Measurements from ENCODE around the gene TMEM192.
"Not testable (repeated sequence)": the region's sequence is repeated elsewhere in the genome, so short reads cannot be mapped to it uniquely, and the experiment has no call there.

The TMEM192 gene

DNA sequence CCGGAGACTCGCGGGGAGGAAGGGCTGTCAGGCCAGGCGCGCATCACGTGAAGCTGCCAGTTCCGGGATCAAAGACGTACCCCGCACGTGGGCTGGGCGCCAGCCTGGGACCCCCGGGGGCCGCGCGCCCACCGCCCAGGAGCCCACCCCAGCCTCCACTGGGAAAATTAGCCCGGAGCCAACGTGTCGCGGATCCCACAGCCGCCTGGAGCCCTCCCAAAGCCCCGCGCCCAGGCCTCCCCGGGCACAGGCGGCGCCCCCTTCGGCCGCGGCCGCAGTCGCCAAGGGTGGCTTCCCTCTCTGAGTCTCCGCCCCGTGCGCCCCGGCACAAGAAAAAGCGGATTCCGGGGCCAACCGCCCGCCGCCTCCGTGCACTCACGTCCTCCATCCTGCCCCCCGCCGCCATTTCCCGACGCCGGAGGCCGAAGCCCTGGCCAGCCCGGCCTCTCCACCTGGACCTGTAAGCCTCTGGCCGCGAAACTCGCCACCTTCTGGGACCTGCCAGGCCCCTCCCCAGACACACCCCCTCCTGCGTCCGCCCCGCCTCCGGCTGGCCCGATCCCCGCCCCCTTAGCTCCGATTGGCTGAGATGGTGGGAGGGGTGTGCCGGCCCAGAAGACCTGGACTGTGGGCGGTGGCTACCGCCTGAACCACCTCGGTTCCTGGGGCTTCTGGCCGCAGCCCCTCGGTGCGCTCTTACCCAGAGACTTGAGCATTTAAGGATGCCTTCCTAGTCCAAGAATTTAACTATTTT is at the start of gene TMEM192:
TMEM192 (minus strand) TSS at position 493 of the 754 bp plus-strand sequence; CDS start at position 406, 87 bp downstream.
- peak; percentile 84 for DNase-seq

DNA sequence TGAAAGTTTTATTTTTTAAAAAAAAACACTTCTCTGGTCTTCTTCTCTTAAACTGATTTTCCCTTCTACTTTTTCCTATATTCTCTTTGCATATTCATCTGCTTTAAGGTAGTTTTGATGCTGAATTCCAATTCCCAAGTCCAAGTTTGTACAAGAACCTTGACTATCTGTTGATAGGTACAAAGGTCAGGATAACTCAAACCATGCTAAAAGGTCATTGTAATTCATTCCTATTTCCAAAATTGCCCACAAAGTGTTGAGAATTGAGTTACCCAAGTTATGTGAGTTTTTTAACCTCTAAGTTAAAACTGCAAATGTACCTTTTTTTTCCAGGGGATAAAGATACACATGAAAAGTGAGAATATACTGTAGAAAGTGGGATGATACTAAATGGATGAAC is 46.1 kb upstream of the TMEM192 start:
- DNase-seq: no peak

DNA sequence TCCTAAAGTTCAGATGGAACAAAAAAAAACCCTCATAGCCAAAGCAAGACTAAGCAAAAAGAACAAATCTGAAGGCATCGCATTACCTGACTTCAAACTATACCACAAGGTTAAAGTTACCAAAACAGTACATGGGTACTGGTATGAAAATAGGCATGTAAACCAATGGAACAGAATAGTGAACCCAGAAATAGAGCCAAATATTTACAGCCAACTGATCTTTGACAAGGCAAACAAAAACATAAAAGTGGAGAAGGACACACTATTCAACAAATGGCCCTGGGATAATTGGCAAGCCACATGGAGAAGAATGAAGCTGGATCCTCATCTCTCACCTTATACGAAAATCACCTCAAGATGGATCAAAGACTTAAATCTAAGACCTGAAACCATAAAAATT is 44.2 kb upstream of the TMEM192 start:
- DNase-seq: no peak

DNA sequence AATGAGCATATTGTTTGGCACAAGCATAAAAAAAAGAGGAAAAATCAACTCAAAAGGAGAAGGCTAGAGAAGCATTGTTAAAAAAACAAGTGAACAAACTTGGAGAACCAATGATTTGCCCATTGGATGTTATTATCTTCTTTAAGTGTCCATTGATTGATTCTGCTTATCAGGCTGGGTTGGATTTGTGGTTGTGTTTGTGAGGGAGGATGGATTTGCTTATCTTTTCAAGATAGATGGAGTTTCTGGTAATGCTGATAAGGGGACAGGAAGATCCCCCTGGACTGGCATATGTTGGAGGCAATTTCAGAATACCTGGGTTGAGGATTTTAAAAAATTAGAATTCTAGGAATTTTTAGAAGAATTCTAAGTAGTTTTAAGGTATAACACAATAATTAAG is 41.8 kb upstream of the TMEM192 start:
- no peak for DNase-seq

DNA sequence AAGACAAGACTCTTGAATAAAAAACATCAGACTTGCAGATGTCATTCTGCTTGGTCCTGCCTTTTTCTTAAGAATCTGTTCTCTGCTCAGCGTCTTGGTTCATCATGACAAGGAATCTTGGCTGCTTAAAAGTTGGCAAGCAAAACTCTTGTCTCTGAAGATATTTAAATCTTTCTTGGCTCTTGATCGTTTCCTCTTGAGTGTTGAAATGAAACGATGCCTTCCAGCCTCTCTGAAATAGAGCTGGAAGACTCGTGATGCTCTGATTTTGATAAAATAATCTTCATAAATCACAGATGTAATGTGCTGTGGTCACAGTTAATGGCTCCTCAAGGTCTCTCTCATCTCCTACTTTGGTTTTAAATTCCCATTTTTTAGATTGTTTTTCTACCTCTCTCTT is 39.9 kb upstream of the TMEM192 start:
- no peak for DNase-seq

DNA sequence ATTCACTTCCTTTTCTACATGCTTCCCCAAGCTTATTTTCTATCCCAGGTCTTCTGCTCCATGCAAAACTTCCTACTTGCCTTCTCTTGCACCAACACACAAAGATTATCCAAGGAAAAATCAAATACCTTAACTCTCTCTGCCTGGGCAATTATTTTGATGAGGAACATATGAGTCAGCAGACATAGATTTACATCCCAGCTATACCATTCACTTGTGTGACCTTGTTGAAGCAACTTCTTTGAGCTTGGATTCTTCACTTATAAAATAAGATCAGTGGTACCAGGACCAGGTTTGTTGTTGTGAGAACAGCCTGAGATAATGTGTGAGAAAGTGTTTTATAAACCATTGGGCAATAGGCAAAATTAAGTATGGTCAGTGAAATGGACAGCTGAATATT is 39.1 kb upstream of the TMEM192 start:
- no peak for DNase-seq

DNA sequence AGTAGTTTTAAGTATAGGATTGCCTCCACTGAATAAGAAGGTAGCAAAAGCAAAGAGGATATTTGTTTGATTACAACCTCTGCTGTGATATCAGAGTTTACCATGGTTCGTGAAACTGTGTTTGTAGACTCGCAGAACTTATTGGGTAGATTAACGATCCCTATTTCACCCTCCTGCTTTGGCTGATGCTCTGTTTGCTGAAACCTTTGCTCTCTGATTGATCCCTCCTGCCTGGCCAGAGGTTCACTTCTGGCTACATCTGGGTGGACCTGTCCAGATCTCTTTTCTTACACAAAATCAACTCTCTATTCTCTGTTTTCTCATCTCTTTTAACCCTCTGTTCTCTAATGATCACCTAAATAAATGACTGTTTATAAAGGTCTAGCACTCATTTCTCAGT is 37.9 kb upstream of the TMEM192 start:
- no peak for DNase-seq

DNA sequence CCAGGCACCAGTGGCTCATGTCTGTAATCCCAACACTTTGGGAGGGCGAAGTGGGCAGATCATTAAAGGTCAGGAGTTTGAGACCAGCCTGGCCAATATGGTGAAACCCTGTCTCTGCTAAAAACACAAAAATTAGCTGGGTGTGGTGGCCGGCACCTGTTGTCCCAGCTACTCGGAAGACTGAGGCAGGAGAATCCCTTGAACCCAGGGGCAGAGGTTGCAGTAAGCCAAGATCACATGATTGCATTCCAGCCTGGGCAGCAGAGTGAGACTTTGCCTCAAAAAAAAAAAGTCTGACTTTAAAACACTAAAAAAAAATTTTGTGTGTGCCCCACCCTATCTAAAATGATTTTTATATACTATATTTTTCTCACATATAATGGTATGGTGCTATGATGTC is 26.2 kb upstream of the TMEM192 start:
- DNase-seq: no peak

DNA sequence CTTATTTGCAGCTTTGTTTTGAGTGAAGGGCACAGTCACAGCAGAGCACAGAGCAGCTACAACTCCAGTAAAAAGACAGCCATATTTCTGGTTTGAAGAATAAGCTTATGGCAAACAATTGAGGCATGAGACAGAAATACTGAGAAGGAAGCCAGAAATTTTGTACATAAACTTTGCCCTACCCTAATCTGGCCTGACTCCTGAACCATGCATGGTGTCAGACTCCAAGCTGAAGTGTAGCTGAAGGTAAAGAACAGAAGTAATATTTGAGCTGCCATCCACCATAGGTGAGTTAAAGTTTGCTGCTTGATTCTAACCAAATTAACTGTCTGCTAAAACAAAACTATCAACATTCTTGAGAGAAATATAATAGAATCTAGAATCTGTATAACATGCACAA is 24.5 kb upstream of the TMEM192 start:
- no peak for DNase-seq

DNA sequence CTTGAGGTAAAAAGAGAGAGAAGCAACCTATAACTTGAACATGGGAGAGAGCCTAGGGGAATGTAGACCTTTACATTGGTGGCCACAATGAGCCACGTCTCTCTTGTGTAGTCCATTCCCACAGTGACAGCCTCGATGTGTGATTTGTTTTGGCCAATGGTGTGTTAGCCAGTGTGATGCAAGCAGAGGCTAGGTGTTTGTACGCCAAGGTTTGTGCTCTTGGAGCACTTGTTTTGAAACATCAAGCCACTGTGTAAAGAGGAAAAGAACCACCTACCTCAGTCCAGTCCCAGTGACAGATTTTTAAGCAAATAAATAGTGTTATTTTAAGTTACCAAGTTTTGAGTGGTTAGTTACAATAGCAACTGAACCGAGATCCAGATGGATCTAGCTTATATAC is 23.9 kb upstream of the TMEM192 start:
- no peak for DNase-seq

DNA sequence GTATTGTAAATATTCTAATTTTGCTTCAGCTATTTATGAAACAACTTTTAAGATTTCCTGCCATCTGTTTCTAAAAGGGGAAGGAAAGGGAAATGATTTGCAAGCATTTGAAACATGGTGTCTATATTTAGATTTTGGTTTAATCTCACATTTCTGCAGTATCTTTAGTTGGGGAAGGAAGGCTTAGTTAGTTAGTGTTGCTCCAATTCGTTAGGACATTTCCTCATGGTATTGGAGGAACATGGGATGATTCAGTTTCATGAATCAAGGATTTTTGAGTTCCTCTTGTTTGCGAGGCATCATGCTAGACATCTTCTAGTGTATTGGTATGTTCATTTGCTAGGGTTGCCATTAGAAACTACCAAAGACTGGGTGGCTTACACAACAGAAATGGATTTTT is 20.5 kb upstream of the TMEM192 start:
- DNase-seq: no peak

DNA sequence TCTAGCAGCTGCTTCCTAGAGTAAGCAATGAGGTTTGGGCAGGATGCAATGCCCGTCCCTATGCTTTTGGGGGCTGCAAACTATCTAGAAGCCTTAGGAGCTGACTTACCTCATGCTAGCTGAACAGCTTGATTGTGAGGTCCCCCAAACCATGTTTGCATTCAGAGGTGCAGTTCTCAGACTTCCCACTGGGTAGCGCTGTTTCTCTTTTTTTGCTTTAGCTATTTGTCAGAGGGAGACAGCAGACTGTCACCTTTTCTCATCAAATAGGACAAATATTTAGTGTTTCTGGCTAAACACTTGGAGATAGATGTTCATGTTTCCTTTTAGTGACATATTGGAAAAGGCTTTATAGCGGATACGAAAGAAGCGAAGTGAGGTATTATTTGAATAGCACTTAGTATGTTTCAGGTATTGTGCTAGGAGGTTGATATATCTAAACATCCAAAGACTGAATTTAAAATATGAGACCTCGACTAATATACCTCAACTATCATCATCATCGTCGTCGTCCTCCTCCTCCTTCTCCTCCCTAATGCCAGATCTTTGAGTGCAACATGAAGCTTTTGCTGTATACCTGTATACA is 18.7 kb upstream of the TMEM192 start:
- peak; percentile 62 for DNase-seq

DNA sequence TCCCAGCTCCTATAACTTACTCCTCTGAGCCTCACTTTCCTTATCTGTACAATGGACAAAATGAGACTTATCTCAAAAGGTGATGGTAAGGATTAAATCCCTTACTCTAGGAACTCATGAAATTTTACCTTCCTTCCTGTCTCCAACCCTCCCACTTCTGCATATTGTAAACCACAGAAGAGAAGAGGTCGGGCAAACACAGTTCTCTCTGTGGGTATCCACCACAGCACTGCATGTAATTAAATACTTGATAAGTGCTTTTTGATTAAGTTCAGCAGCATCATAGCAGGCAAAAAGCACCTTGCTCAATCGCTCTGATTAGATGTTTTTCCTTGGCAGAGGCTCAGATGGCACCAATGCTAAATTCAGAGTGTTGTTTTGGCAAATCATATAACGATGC is 17.3 kb upstream of the TMEM192 start:
- no peak for DNase-seq

DNA sequence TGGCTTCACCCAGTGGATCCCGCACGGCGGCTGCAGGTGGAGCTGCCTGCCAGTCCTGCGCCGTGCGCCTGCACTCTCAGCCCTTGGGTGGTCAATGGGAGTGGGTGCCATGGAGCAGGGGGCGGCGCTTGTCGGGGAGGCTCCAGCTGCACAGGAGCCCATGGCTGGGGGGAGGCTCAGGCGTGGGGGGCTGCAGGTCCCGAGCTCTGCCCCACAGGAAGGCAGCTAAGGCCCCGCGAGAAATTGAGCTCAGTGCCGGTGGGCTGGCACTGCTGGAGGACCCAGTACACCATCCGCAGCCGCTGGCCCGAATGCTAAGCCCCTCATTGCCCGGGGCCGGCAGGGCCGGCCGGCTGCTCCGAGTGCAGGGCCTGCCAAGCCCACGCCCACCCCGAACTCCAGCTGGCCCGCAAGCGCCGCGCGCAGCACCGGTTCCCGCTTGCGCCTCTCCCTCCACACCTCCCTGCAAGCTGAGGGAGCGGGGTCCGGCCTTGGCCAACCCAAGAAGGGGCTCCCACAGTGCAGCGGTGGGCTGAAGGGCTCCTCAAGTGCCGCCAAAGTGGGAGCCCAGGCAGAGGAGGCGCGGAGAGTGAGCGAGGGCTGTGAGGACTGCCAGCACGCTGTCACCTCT is 13.3 kb upstream of the TMEM192 start:
- DNase-seq: not testable (repeated sequence)

DNA sequence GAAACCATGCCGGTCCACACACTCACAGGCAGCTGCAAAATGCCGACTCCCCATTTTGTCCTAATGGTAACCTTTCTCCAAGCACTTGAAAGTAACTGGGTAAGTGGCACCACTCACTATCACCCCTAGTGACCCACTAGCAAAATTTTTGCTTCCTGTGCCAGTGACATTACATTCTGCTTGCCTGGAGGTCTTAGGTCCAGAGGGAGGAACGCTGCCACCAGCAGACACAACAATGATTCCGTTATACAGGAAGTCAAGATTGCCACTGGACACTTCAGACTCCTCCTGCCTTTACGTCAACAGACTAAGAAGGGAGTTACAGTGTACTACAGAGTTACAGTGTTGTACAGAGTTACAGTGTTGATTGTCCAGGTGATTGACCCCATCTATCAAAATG is 11.8 kb upstream of the TMEM192 start:
- DNase-seq: no peak

DNA sequence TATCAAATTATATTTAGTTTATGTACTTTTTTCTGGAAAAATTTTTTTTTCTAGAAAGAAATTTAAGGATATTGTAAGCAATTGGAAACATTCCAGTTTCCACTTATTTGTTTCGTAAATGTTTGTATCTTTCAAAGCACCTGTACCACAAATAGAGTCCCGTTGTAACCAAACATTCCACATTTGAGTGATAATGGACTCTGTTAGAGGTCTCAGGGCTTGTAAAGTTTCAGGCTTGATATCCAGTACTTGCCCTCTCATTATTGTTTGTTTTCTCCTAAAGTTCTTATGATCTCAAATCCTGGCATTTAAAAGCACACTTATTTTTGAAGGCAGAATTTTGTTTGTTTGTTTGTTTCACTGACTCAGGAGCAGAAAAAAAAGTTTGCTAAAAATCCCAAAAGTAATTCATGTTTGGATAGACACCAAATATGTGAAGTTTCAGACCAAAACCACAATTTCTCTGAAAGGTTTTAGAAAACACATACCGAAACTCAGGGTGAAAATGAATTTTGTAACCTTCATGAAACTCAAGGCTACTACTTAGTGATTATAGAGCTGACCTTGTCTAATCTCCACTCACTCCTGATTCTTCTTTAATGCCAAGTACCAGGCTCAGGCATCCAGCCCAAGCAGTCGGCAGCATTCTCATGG is 5.7 kb upstream of the TMEM192 start:
- no peak for DNase-seq

DNA sequence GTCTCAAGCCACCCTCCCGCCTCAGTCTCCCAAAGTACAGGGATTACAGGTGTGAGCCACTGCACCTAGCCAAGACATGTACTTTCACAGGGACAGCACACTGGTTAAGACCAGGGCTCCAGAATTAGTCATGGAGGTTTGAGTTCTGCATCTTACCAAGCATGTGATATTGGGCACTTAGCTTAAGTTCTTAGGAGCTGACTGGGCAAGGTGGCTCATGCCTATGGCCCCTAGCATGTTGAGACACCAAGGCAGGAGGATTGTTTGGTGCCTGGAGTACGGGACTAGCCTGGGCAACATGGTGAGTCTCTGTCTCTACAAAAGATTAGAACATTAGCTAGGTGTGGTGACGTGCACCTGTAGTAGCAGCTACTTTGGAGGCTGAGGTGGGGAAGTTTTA is 2.6 kb upstream of the TMEM192 start:
- DNase-seq: no peak

DNA sequence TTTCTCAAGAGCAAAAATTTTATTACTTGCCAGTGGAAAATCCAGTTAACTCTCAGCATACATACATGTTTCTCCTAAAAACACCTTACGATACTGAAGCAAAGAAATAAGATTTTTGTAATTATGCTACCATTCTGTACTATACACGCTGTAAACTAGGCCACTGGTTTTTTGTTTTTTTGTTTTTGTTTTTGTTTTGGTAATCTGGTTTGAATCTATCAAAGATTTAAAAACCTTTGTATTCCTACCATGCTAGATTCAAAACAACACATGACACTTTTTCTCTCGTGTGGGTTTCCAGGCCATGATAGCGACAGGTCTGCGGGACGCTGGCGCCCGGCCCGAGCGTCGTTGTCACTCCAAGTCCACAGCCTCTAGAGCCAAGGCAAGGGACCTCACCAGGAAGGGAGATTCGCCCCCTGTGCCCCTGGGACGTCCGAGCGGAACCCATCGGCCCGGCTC is 723 bp downstream of the TMEM192 start:
- no peak for DNase-seq

DNA sequence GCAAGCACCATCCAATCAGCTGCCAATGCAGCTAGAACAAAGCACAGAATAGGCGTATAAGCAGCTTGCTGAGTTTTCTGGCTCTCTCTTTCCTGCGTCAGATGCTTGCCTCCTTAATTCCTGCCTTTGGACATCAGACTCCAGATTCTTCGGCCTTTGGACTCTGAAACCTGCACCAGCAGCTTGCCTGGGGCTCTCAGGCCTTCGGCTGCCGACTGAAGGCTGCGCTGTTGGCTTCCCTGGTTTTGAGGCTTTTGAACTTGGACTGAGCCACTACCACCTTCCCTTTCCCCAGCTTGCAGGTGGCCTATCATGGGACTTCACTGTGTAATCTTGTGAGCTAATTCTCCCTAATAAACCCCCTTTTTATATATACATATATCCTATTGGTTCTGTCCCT is 6.1 kb downstream of the TMEM192 start:
- DNase-seq: no peak

DNA sequence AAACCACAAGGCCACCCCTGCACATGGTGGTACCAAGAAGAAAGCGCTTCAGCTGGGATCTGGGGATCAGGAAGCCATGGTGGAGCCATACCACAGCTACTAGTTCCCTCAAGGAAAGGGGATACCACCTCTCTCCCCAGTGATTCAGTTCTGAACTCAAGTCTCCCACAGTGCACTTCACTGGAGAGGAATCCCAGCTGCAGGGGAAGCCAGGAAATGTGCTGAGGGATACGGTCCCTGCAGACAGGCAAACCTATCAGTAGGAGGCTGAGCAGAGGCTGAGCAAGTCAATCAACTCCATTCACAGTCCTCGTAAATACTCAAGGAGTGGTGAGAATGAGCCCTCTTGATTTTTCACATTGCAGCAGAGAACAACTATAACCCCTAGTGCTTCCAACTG is 11.0 kb downstream of the TMEM192 start:
- no peak for DNase-seq

DNA sequence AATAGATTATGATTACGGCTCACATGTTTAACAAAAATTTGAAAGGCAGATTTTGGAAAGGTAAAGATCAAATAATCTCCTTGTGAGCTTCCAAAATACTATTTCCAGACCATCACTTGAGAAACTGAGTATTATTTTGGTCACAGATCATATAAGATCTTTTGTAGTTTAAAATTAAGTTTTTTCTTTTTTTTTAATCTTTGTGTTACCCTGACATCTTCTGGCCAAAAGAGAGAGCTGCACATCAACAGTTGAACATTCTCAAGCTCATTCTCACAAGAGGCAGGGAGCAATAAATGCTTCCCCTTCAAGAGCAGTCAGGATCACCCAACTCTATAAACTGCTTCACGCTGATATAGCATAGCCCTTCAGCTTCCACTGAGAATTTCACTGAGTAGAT is 15.9 kb downstream of the TMEM192 start:
- DNase-seq: no peak

DNA sequence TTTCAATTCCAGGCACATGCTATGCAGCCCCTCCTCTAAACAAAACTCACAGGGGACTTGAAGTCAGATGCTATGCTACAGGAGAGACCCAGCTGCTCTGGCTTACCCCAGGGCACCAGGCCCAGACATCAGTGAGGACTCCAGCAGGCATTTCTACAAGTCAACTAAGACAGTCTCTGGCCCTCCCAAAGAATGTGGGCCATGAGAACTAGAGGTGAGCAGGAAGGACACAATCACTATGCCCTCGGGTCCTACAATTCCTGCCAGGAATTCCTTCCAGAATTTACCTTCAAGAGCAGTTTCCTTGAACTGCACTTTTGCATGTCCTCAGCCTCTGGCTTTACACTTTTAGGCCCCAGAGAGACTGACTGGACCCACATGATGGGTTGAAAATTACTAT is 17.4 kb downstream of the TMEM192 start:
- DNase-seq: no peak

DNA sequence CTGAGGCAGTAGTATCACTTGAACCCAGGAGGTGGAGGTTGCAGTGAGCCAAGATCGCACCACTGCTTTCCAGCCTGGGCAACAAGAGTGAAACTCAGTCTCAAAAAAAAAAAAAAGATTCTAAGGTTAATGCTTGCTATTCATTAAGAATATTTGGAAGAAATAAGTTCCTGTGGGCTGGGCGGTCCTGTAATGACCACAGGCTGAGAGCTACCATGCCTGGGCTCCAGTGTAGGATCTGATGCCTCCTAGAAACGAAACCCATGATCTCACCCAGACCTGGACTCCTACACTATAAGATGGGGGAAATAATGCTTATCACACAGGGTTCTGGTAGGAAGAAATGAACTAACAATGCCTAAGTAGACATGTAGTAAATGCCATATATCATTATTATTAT is 17.8 kb downstream of the TMEM192 start:
- DNase-seq: no peak

DNA sequence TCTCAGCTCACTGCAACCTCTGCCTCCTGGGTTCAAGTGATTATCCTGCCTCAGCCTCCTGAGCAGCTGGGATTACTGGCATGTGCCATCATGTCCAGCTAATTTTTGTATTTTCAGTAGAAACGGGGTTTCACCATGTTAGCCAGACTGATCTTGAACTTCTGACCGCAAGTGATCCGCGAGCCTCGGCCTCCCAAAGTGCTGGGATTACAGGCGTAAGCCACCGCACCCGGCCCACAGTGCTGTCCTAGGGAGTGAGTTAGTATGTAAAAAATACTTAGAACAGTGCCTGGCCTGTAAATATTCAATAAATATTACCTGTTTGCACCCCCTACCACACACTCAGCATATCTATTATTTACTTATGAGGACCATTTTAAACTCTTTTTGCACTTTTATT is 20.5 kb downstream of the TMEM192 start:
- DNase-seq: not testable (repeated sequence)
